Activated CD8-positive, alpha-beta T cell treated with anti-CD3 and anti-CD28 coated beads for 36 hours (primary cell): ENCODE data around the gene NCSTN. TPM values are rescaled to one million over a fixed set of nuclear protein-coding genes. Genes with fewer than 3 reads are reported as not detected.
A peak's percentile ranks its signal among the peaks of the same experiment; 100 is the strongest.
"Not testable (repeated sequence)": the region's sequence is repeated elsewhere in the genome, so short reads cannot be mapped to it uniquely, and the experiment has no call there.

Experiments
- ATAC-seq: fragments of 200-7000 bp; cut with Tn5 transposase; one replicate; pipeline ENCODE4 v1.10.0; 2021; ENCODE audit warnings: mild to moderate bottlenecking, moderate library complexity
- CTCF ChIA-PET: fragments of 350-600 bp; sonication (Branson Sonifier 250); formaldehyde crosslinking; loops from one replicate; lab custom pipeline; 2021; ENCODE audit warnings: antibody characterized with exemption; lab: Charles Lee
- POLR2A ChIA-PET: fragments of 350-600 bp; sonication (Branson Sonifier 250); formaldehyde crosslinking; loops from one replicate; lab custom pipeline; 2021; ENCODE audit warnings: antibody characterized with exemption; lab: Charles Lee
- DNase-seq: peaks from one replicate; pipeline ENCODE4 v3.0.0-alpha.2; 2020
- H3K27ac Mint-ChIP-seq: one replicate; pipeline ENCODE4 v1.8.0; 2021; ENCODE audit warnings: mild to moderate bottlenecking, mixed read lengths
- H3K27me3 Mint-ChIP-seq: one replicate; pipeline ENCODE4 v1.8.0; 2021; ENCODE audit warnings: mixed read lengths
- H3K36me3 Mint-ChIP-seq: one replicate; pipeline ENCODE4 v1.8.0; 2021; ENCODE audit warnings: low read depth, mixed read lengths
- H3K4me1 Mint-ChIP-seq: one replicate; pipeline ENCODE4 v1.8.0; 2021; ENCODE audit warnings: low read depth, mixed read lengths
- H3K4me3 Mint-ChIP-seq: one replicate; pipeline ENCODE4 v1.8.0; 2021; ENCODE audit warnings: mild to moderate bottlenecking, moderate library complexity, mixed read lengths
- H3K9me3 Mint-ChIP-seq: one replicate; pipeline ENCODE4 v1.8.0; 2021; ENCODE audit warnings: mixed read lengths
- intact Hi-C: fragments of 100-400 bp; cut with micrococcal nuclease; formaldehyde crosslinking; loops from one replicate; pipeline ENCODE4 v1.10.0; 2022
- total RNA-seq, 2 experiments: library from RNA; stranded (reverse); gene quantifications; one replicate each; pipeline ENCODE4 v1.2.3, GENCODE V29; 2021
- TF ChIP-seq, protein P1 (sequence below): fragments of 200-600 bp; IDR thresholded peaks from one replicate; pipeline ENCODE4 v1.8.0; 2022; ENCODE audit warnings: antibody characterized with exemption, mild to moderate bottlenecking

NCSTN gene
- total RNA-seq, 2 experiments from 2014 or later, result 36.6 to 38.0 TPM

GRCh38 chr1:160374306-160375110 is 31.3 kb downstream of the NCSTN start:
- intact Hi-C loops, result loop anchor here (10.0 kb wide), 1 partner anchor 180 kb away; the partner anchor contains the start of gene CASQ1
- ChIA-PET POLR2A (interaction anchor here (0.9 to 1.5 kb wide), 2 partner anchors 7 to 236 kb away, joined by 3 read pairs; partner anchors contain the start of gene NHLH1), CTCF (interaction anchor here (0.8 to 8.5 kb wide), 4 partner anchors 20 to 183 kb away, joined by 3 to 87 read pairs (median 50); partner anchors contain the start of gene CASQ1)
- no peak for DNase-seq
- peaks cover 11% of the 10 kb centered on the region for H3K4me1 Mint-ChIP-seq
- H3K27ac Mint-ChIP-seq, result no peak overlapping the region
- no peaks in the 10 kb centered on the region for H3K36me3 Mint-ChIP-seq
- no peaks in the 10 kb centered on the region for H3K27me3 Mint-ChIP-seq
- H3K9me3 Mint-ChIP-seq, result no peaks in the 10 kb centered on the region
- TF ChIP-seq, protein P1, sequence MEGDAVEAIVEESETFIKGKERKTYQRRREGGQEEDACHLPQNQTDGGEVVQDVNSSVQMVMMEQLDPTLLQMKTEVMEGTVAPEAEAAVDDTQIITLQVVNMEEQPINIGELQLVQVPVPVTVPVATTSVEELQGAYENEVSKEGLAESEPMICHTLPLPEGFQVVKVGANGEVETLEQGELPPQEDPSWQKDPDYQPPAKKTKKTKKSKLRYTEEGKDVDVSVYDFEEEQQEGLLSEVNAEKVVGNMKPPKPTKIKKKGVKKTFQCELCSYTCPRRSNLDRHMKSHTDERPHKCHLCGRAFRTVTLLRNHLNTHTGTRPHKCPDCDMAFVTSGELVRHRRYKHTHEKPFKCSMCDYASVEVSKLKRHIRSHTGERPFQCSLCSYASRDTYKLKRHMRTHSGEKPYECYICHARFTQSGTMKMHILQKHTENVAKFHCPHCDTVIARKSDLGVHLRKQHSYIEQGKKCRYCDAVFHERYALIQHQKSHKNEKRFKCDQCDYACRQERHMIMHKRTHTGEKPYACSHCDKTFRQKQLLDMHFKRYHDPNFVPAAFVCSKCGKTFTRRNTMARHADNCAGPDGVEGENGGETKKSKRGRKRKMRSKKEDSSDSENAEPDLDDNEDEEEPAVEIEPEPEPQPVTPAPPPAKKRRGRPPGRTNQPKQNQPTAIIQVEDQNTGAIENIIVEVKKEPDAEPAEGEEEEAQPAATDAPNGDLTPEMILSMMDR, result no peak
- no peak for ATAC-seq
- H3K4me3 Mint-ChIP-seq, result no peak overlapping the region

- peak; percentile 13 for DNase-seq
- POLR2A ChIA-PET, result interaction anchor here (0.6 to 1.5 kb wide), 7 partner anchors 9 to 297 kb away, joined by 3 to 4 read pairs (median 3); partner anchors contain the start of gene NHLH1
- TF ChIP-seq, protein P1, result no peak
Measured at GRCh38 chr1:160375788-160376524, 32.8 kb downstream of the NCSTN start.

DNA sequence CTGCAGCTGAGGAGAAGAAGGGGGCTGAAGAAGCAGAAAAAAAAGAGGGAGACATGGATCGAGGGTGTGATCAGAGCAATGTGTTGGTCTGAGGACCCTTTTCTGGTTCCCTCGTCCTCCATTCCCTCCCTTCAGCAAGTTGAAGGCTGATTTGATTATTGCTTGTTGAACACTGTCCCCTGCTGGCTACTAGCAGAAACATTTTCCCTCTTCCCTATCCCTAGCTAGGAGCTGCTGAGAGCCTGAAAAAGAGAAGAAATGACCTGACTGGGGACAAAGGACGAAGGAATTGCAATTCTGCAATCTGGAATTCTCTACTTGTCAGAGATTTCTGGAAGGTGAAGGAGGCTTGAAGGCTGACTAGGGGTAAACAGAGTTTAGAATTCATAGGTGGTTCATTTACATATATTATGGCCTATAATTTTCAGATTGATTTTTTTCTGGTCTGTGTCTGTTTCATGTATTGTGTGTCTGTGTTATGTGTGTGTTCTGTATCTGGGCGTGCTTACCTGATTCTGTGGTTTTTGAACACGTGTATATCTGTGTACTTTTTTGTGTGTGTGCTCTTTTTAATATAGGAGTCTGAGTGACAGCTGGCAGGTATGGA is 33.4 kb downstream of the NCSTN start:
- ATAC-seq (peak; percentile 85), DNase-seq (peak; percentile 41)
- ChIA-PET CTCF (interaction anchor here (0.6 to 8.5 kb wide), 50 partner anchors 10 to 331 kb away, joined by 3 to 87 read pairs (median 4); partner anchors contain the start of genes CASQ1, CD84, IGSF8 and NHLH1), POLR2A (interaction anchor here (1.0 to 1.5 kb wide), 5 partner anchors 9 to 234 kb away, joined by 3 to 4 read pairs (median 3); partner anchors contain the start of gene NHLH1)
- no peaks in the 10 kb centered on the region for H3K36me3 Mint-ChIP-seq
- no peaks in the 10 kb centered on the region for H3K9me3 Mint-ChIP-seq
- intact Hi-C loops, result loop anchor here (10.0 kb wide), 1 partner anchor 182 kb away; the partner anchor contains the start of gene CASQ1
- H3K4me3 Mint-ChIP-seq, result no peak overlapping the region
- TF ChIP-seq, protein P1, result peak; percentile 95
- no peaks in the 10 kb centered on the region for H3K27me3 Mint-ChIP-seq
- H3K27ac Mint-ChIP-seq, result no peak overlapping the region
- H3K4me1 Mint-ChIP-seq, result peaks cover 11% of the 10 kb centered on the region

More at GRCh38 chr1:160375788-160376524, 32.8 kb downstream of the NCSTN start:
- Mint-ChIP-seq H3K27me3 (no peaks in the 10 kb centered on the region), H3K36me3 (no peaks in the 10 kb centered on the region), H3K4me3 (no peak overlapping the region), H3K27ac (no peak overlapping the region), H3K9me3 (no peaks in the 10 kb centered on the region), H3K4me1 (peaks cover 11% of the 10 kb centered on the region)
- CTCF ChIA-PET, result interaction anchor here (0.6 to 8.5 kb wide), 39 partner anchors 11 to 305 kb away, joined by 3 to 87 read pairs (median 4); partner anchors contain the start of genes CASQ1, CD84 and NHLH1
- intact Hi-C loops, result loop anchor here (10.0 kb wide), 1 partner anchor 181 kb away; the partner anchor contains the start of gene CASQ1
- ATAC-seq, result peak; percentile 67

- Mint-ChIP-seq H3K27me3 (no peaks in the 10 kb centered on the region), H3K27ac (no peak overlapping the region), H3K36me3 (no peaks in the 10 kb centered on the region), H3K4me3 (no peak overlapping the region), H3K9me3 (no peaks in the 10 kb centered on the region), H3K4me1 (peaks cover 11% of the 10 kb centered on the region)
- CTCF ChIA-PET, result interaction anchor here (0.8 to 8.5 kb wide), 27 partner anchors 13 to 332 kb away, joined by 3 to 87 read pairs (median 4); partner anchors contain the start of genes CASQ1 and NHLH1
- ATAC-seq, result no peak
- POLR2A ChIA-PET, result interaction anchor here (0.9 kb wide), 1 partner anchor 33 kb away, joined by 4 read pairs; no protein-coding TSS in a partner anchor
- DNase-seq, result no peak
- TF ChIP-seq, protein P1, result no peak
- intact Hi-C loops, result loop anchor here (10.0 kb wide), 1 partner anchor 183 kb away; the partner anchor contains the start of gene CASQ1
Measured at GRCh38 chr1:160377585-160378206, 34.5 kb downstream of the NCSTN start.

GRCh38 chr1:160384812-160385211 is 41.6 kb downstream of the NCSTN start:
- not testable (repeated sequence) for ATAC-seq

GRCh38 chr1:160388406-160388805 is 45.2 kb downstream of the NCSTN start:
- H3K4me1 Mint-ChIP-seq, H3K36me3 Mint-ChIP-seq, CTCF ChIA-PET, intact Hi-C loops, DNase-seq, H3K27me3 Mint-ChIP-seq, H3K4me3 Mint-ChIP-seq, ATAC-seq, H3K27ac Mint-ChIP-seq, POLR2A ChIA-PET, H3K9me3 Mint-ChIP-seq: not testable (repeated sequence)

More at GRCh38 chr1:160384812-160385211, 41.6 kb downstream of the NCSTN start:
- CTCF ChIA-PET, H3K27me3 Mint-ChIP-seq, H3K4me3 Mint-ChIP-seq, H3K27ac Mint-ChIP-seq, H3K4me1 Mint-ChIP-seq, H3K9me3 Mint-ChIP-seq, DNase-seq, intact Hi-C loops, POLR2A ChIA-PET, H3K36me3 Mint-ChIP-seq: not testable (repeated sequence)
